DMS 273 (cell line): ENCODE data around the gene RFNG.

Source experiments
- DNase-seq: peaks from one replicate; lab custom pipeline; 2025; ENCODE audit not compliant: unreplicated experiment; lab: John Stamatoyannopoulos, UW

Gene RFNG

GRCh38 chr17:82004517-82005455, 46.8 kb downstream of the RFNG start:
- no peak for DNase-seq

- DNase-seq = peak; percentile 34
Observed at GRCh38 chr17:82003411-82004381, 47.9 kb downstream of the RFNG start.

- DNase-seq = no peak
Observed at GRCh38 chr17:82001571-82002056, 50.0 kb downstream of the RFNG start.

- DNase-seq = peak; percentile 60
Observed at GRCh38 chr17:82000803-82001570, 50.6 kb downstream of the RFNG start.

- DNase-seq = no peak
Observed at GRCh38 chr17:81999976-82000802, 51.4 kb downstream of the RFNG start.

GRCh38 chr17:81999587-81999975, 52.0 kb downstream of the RFNG start:
- DNase-seq = no peak

- no peak for DNase-seq
Observed at GRCh38 chr17:81998691-81999438, 52.7 kb downstream of the RFNG start.

- no peak for DNase-seq
Observed at GRCh38 chr17:81998212-81998611, 53.4 kb downstream of the RFNG start.
